Pancreas (tissue), 10 donors: ENCODE data around the gene ZNF407. TPM values are rescaled to one million over a fixed set of nuclear protein-coding genes. Genes with fewer than 3 reads are reported as not detected.

ENCODE experiments used
- ATAC-seq, 4 donors: fragments of 200-7000 bp; cut with Tn5 transposase; one replicate each; pipeline versions ENCODE4 v1.8.0 to v1.9.1; 2020; ENCODE audit warnings: mild to moderate bottlenecking in 4 of 4, moderate library complexity in 4 of 4
- DNase-seq, 6 donors: peaks; one replicate each; pipeline ENCODE4 v3.0.0-alpha.2; 2020
- FAIRE-seq: peaks from 2 replicates; lab custom pipeline; 2012; peaks lifted over from hg19 to GRCh38; lab: Jason Lieb, UNC
- H3K27ac ChIP-seq, 4 donors: fragments of 200-600 bp; sonication (generic); 1 replicate in 3 of 4; 2 replicates in 1 of 4; pipeline versions ENCODE4 v1.5.0 to v1.8.0; 2020
- H3K27me3 ChIP-seq, 4 donors: fragments of 200-600 bp; one replicate each; pipeline ENCODE4 v1.8.0; 2021
- H3K36me3 ChIP-seq, 3 donors: fragments of 200-600 bp; sonication (generic) in 1 of 3; one replicate each; pipeline versions ENCODE4 v1.5.0 to v1.8.0; 2020 to 2021
- H3K4me1 ChIP-seq, 3 donors: fragments of 200-600 bp; one replicate each; pipeline ENCODE4 v1.8.0; 2021
- H3K4me3 ChIP-seq, 4 donors: fragments of 200-600 bp; sonication (generic) in 2 of 4; one replicate each; pipeline versions ENCODE4 v1.5.0 to v1.8.0; 2020 to 2021
- H3K9me3 ChIP-seq, 4 donors: fragments of 200-600 bp; one replicate each; pipeline ENCODE4 v1.8.0; 2021
- CTCF ChIP-seq, 4 donors: fragments of 200-600 bp; sonication (generic) in 3 of 4; IDR thresholded peaks; one replicate each; pipeline versions ENCODE4 v1.5.0 to v1.8.0; 2021; ENCODE audit warnings: antibody characterized with exemption in 4 of 4
- WGBS, 2 donors: extraction: QIAGEN DNeasy Blood & Tissue Kit; methylation state at CpG; one replicate each; pipeline ENCODE4 v1.1.7; 2013; 5-methylcytosine and 5-hydroxymethylcytosine counted together
- intact Hi-C, 3 donors: fragments of 100-400 bp; cut with DNase I; formaldehyde crosslinking; loops; one replicate each; pipeline versions ENCODE4 v1.11.1 to v1.14.2; 2022
- polyA plus RNA-seq, 2 donors: library from polyadenylated mRNA; stranded (reverse); fragments of 200-250 nt; gene quantifications; one replicate each; pipeline ENCODE4 v1.2.3, GENCODE V29; 2013
- total RNA-seq, 6 donors: library from RNA; stranded (reverse); fragmentation: NEBNext Ultra II Directional in 4 of 6; extraction: Animal tissue kit (Norgen Biotek cat#: 25700) in 4 of 6; gene quantifications; one replicate each; pipeline versions ENCODE4 v1.2.1 to v1.2.4, GENCODE V29; 2021 to 2023
- donor health status: healthy with polysubstance abuse.
- donor health status: DM: no; HTN: no; CAD: no; lungs with moderate emphysema.
- donor health status: DM: no; HTN: no; CAD: no.
- donor health status: control.
- donor health status: control.
- donor health status: Bipolar disorder and iron deficiency.
- donor health status: DM: yes; HTN: yes; CAD: no.
- donor health status: DM: no; HTN: no; CAD: no.
- donor health status: DM: no; HTN: no; CAD: no.
- donor health status: DM: yes; HTN: yes; CAD: no.

Gene ZNF407
- total and polyA plus RNA-seq, 8 donors = 2.7 to 10.0 (median 4.9) TPM

- ATAC-seq = no peak
- 87 to 90% methylated on average over 20 of the region's 20 CpGs for WGBS, 2 donors
- Histone ChIP-seq H3K9me3 (no peaks in the 10 kb centered on the region), H3K4me1 (no peaks in the 10 kb centered on the region), H3K27ac (no peak overlapping the region), H3K27me3 (no peaks in the 10 kb centered on the region), H3K4me3 (no peak overlapping the region), H3K36me3 (no peaks in the 10 kb centered on the region)
- no peak for TF ChIP-seq CTCF (IDR thresholded peaks at IDR 0.05)
- DNase-seq = peak in 1 of 6 donors; percentile 51
- intact Hi-C loops = no loop called here
- FAIRE-seq = no peak
These were observed 471.2 kb downstream of the ZNF407 start for GRCh38 chr18:75068682-75069435.

- no peak overlapping the region for H3K4me3 ChIP-seq
These were observed 472.6 kb downstream of the ZNF407 start for GRCh38 chr18:75070235-75070624.

GRCh38 chr18:75070625-75071483 lies 473.2 kb downstream of the ZNF407 start:
- WGBS, 2 donors = 58 to 62% methylated on average over 22 of the region's 22 CpGs
- ATAC-seq (peak in 3 of 4 donors; percentile 62 to 71 (median 66)), DNase-seq (peak in 1 of 6 donors; percentile 31), FAIRE-seq (no peak)
- H3K9me3 ChIP-seq = no peaks in the 10 kb centered on the region
- H3K27me3 ChIP-seq = no peaks in the 10 kb centered on the region
- H3K4me3 ChIP-seq = no peak overlapping the region
- intact Hi-C loops = no loop called here
- no peaks in the 10 kb centered on the region for H3K36me3 ChIP-seq
- H3K4me1 ChIP-seq = no peaks in the 10 kb centered on the region
- peak overlapping the region in 2 of 4 donors; percentile 35 to 66 for H3K27ac ChIP-seq
- no peak for TF ChIP-seq CTCF (IDR thresholded peaks at IDR 0.05)

More at GRCh38 chr18:75070235-75070624, 472.6 kb downstream of the ZNF407 start:
- intact Hi-C loops = no loop called here
- 56% methylated on average over 16 of the region's 16 CpGs for WGBS, 2 donors
- DNase-seq (no peak), ATAC-seq (peak in 1 of 4 donors; percentile 18), FAIRE-seq (no peak)
- peak overlapping the region in 2 of 4 donors; percentile 35 to 66 for H3K27ac ChIP-seq
- H3K4me1 ChIP-seq = no peaks in the 10 kb centered on the region
- no peaks in the 10 kb centered on the region for H3K9me3 ChIP-seq
- no peaks in the 10 kb centered on the region for H3K36me3 ChIP-seq
- TF ChIP-seq CTCF (IDR thresholded peaks at IDR 0.05) = no peak
- no peaks in the 10 kb centered on the region for H3K27me3 ChIP-seq

GRCh38 chr18:75071484-75071785 lies 473.8 kb downstream of the ZNF407 start:
- intact Hi-C loops = no loop called here
- Histone ChIP-seq H3K4me3 (no peak overlapping the region), H3K27ac (no peak overlapping the region), H3K27me3 (no peaks in the 10 kb centered on the region), H3K4me1 (no peaks in the 10 kb centered on the region), H3K9me3 (no peaks in the 10 kb centered on the region), H3K36me3 (no peaks in the 10 kb centered on the region)
- no peak for TF ChIP-seq CTCF (IDR thresholded peaks at IDR 0.05)
- WGBS, 2 donors = 84 to 89% methylated on average over 9 of the region's 9 CpGs
- FAIRE-seq (no peak), ATAC-seq (no peak), DNase-seq (no peak)
